Prostate gland (tissue), 2 donors: ENCODE results near the gene SH3PXD2A. TPM values are rescaled to one million over a fixed set of nuclear protein-coding genes. Genes with fewer than 3 reads are reported as not detected.

Source experiments
- DNase-seq: peaks from one replicate; pipeline ENCODE4 v3.0.0-alpha.2; 2019; ENCODE audit warnings: low spot score
- H3K27ac ChIP-seq, 2 donors: fragments of 200-600 bp; sonication (generic); 2 replicates each; pipeline ENCODE4 v1.5.1; 2017 to 2019
- H3K27me3 ChIP-seq: fragments of 200-600 bp; sonication (generic); replicated peaks from 2 replicates; pipeline ENCODE4 v1.5.1; 2019; ENCODE audit not compliant: insufficient read depth
- H3K36me3 ChIP-seq, 2 donors: fragments of 200-600 bp; sonication (generic); 1 replicate in 1 of 2; 2 replicates in 1 of 2; pipeline versions ENCODE4 v1.5.1 to v1.8.1; 2017 to 2019
- H3K4me1 ChIP-seq: fragments of 200-600 bp; sonication (generic); replicated peaks from 2 replicates; pipeline ENCODE4 v1.5.1; 2019
- H3K4me3 ChIP-seq, 2 donors: fragments of 200-600 bp; sonication (generic); 2 replicates each; pipeline ENCODE4 v1.5.1; 2017 to 2019
- H3K9me3 ChIP-seq: fragments of 200-600 bp; sonication (generic); 2 replicates; pipeline ENCODE4 v1.5.1; 2017
- CTCF ChIP-seq, 4 experiments: fragments of 200-600 bp in 2 of 4; fragments of 450-650 bp in 2 of 4; sonication (generic) in 2 of 4; IDR thresholded peaks; 1 replicate in 3 of 4; 2 replicates in 1 of 4; pipeline ENCODE4 v1.5.1; 2016 to 2019; ENCODE audit warnings: antibody characterized with exemption in 4 of 4, mild to moderate bottlenecking in 2 of 4, moderate library complexity in 2 of 4
- POLR2A ChIP-seq: fragments of 450-650 bp; IDR thresholded peaks from one replicate; pipeline ENCODE4 v1.6.1; 2016; ENCODE audit warnings: antibody characterized with exemption, mild to moderate bottlenecking
- POLR2AphosphoS5 ChIP-seq: sonication (generic); formaldehyde crosslinking; IDR thresholded peaks from one replicate; pipeline ENCODE4 v1.6.1; 2017; ENCODE audit warnings: antibody characterized with exemption
- WGBS: methylation state at CpG from one replicate; pipeline ENCODE4 v1.1.5; 2018; 5-methylcytosine and 5-hydroxymethylcytosine counted together
- intact Hi-C: fragments of 100-400 bp; cut with DNase I; formaldehyde crosslinking; loops from one replicate; pipeline ENCODE4 v1.14.2; 2022
- total RNA-seq, 2 donors: library from RNA; depleted of rRNA; stranded (reverse); fragments of >200 nt; gene quantifications; one replicate each; pipeline ENCODE4 v1.1.0, GENCODE V29; 2016

Gene SH3PXD2A
- total RNA-seq, 2 donors from 2014 or later: 14.2 to 26.4 TPM

GRCh38 chr10:103871006-103871405, 15.6 kb upstream of the SH3PXD2A start:
- Histone ChIP-seq H3K27me3 (no peaks in the 10 kb centered on the region), H3K4me3 (no peak overlapping the region), H3K36me3 (no peaks in the 10 kb centered on the region), H3K9me3 (no peaks in the 10 kb centered on the region), H3K27ac (no peak overlapping the region), H3K4me1 (no peaks in the 10 kb centered on the region)
- TF ChIP-seq POLR2AphosphoS5 (no peak), POLR2A (no peak), CTCF (IDR thresholded peaks at IDR 0.05) (no peak)
- DNase-seq: no peak
- 79% methylated on average over 7 of the region's 7 CpGs for WGBS
- intact Hi-C loops: no loop called here

GRCh38 chr10:103870516-103870915, 15.1 kb upstream of the SH3PXD2A start:
- H3K27ac ChIP-seq: no peak overlapping the region
- peak; percentile 62 for DNase-seq

GRCh38 chr10:103869336-103869735, 14.0 kb upstream of the SH3PXD2A start:
- Histone ChIP-seq H3K9me3 (no peaks in the 10 kb centered on the region), H3K36me3 (no peaks in the 10 kb centered on the region), H3K27me3 (no peaks in the 10 kb centered on the region), H3K4me3 (no peak overlapping the region), H3K4me1 (no peaks in the 10 kb centered on the region), H3K27ac (no peak overlapping the region)
- intact Hi-C loops: no loop called here
- TF ChIP-seq POLR2AphosphoS5 (no peak), POLR2A (no peak), CTCF (IDR thresholded peaks at IDR 0.05) (no peak)
- no peak for DNase-seq
- 81% methylated on average over 4 of the region's 4 CpGs for WGBS

More at GRCh38 chr10:103870516-103870915, 15.1 kb upstream of the SH3PXD2A start:
- WGBS: 53% methylated on average over 8 of the region's 8 CpGs
- Histone ChIP-seq H3K4me3 (no peak overlapping the region), H3K4me1 (no peaks in the 10 kb centered on the region), H3K9me3 (no peaks in the 10 kb centered on the region), H3K36me3 (no peaks in the 10 kb centered on the region), H3K27me3 (no peaks in the 10 kb centered on the region)
- intact Hi-C loops: no loop called here
- TF ChIP-seq POLR2AphosphoS5: peak; percentile 59
- no peak for TF ChIP-seq POLR2A
- peak in 1 of 4 experiments; percentile 35 for TF ChIP-seq CTCF (IDR thresholded peaks at IDR 0.05)

- Histone ChIP-seq H3K27ac (no peak overlapping the region), H3K36me3 (no peaks in the 10 kb centered on the region), H3K4me3 (no peak overlapping the region), H3K4me1 (no peaks in the 10 kb centered on the region), H3K9me3 (no peaks in the 10 kb centered on the region), H3K27me3 (no peaks in the 10 kb centered on the region)
- DNase-seq: no peak
- TF ChIP-seq POLR2AphosphoS5: no peak
- TF ChIP-seq POLR2A: no peak
- TF ChIP-seq CTCF (IDR thresholded peaks at IDR 0.05): no peak
- WGBS: 89% methylated on average over 1 of the region's 1 CpG
- intact Hi-C loops: no loop called here
Measured at GRCh38 chr10:103868200-103868599, 12.8 kb upstream of the SH3PXD2A start.

GRCh38 chr10:103861505-103861904, 6.1 kb upstream of the SH3PXD2A start:
- no peak for DNase-seq
- no peak for TF ChIP-seq CTCF (IDR thresholded peaks at IDR 0.05)
- TF ChIP-seq POLR2A: no peak
- no peak for TF ChIP-seq POLR2AphosphoS5
- Histone ChIP-seq H3K27ac (no peak overlapping the region), H3K27me3 (no peaks in the 10 kb centered on the region), H3K9me3 (no peaks in the 10 kb centered on the region), H3K4me3 (no peak overlapping the region), H3K36me3 (no peaks in the 10 kb centered on the region), H3K4me1 (no peaks in the 10 kb centered on the region)
- intact Hi-C loops: no loop called here
- 78% methylated on average over 1 of the region's 1 CpG for WGBS
